Endothelial cell (in vitro differentiated cells): Measurements from ENCODE around the gene KRTAP5-3. TPM values are rescaled to one million over a fixed set of nuclear protein-coding genes. Genes with fewer than 3 reads are reported as not detected.

Experiments
- DNase-seq: peaks from one replicate; pipeline ENCODE4 v3.0.0; 2021; ENCODE audit warnings: low spot score
- H3K27ac Mint-ChIP-seq: one replicate; pipeline ENCODE4 v1.8.0; 2021; ENCODE audit warnings: mixed read lengths, inconsistent platforms; ENCODE audit not compliant: unreplicated experiment
- H3K27me3 Mint-ChIP-seq: one replicate; pipeline ENCODE4 v1.8.0; 2021; ENCODE audit warnings: mild to moderate bottlenecking, moderate library complexity, mixed read lengths, inconsistent platforms; ENCODE audit not compliant: unreplicated experiment
- H3K36me3 Mint-ChIP-seq: one replicate; pipeline ENCODE4 v1.8.0; 2021; ENCODE audit warnings: mild to moderate bottlenecking, low read depth, mixed read lengths, inconsistent platforms; ENCODE audit not compliant: unreplicated experiment
- H3K4me1 Mint-ChIP-seq: one replicate; pipeline ENCODE4 v1.8.0; 2021; ENCODE audit warnings: mild to moderate bottlenecking, mixed read lengths, inconsistent platforms; ENCODE audit not compliant: unreplicated experiment
- H3K4me3 Mint-ChIP-seq: one replicate; pipeline ENCODE4 v1.8.0; 2021; ENCODE audit warnings: mild to moderate bottlenecking, mixed read lengths, inconsistent platforms; ENCODE audit not compliant: unreplicated experiment
- H3K9me3 Mint-ChIP-seq: one replicate; pipeline ENCODE4 v1.8.0; 2021; ENCODE audit warnings: mixed read lengths, inconsistent platforms; ENCODE audit not compliant: unreplicated experiment
- CTCF ChIP-seq: fragments of 200-600 bp; sonication (generic); IDR thresholded peaks from one replicate; pipeline ENCODE4 v1.5.0; 2021; ENCODE audit warnings: antibody characterized with exemption; ENCODE audit not compliant: unreplicated experiment
- total RNA-seq: library from RNA; stranded (reverse); fragmentation: NEBNext Ultra II Directional; extraction: Animal tissue kit (Norgen Biotek cat#: 25700); gene quantifications from one replicate; pipeline ENCODE4 v1.2.1, GENCODE V29; 2021; ENCODE audit not compliant: unreplicated experiment

Gene KRTAP5-3
- total RNA-seq, 1 donor from 2014 or later: not detected

GRCh38 chr11:1570001-1570453 lies 38.2 kb downstream of the KRTAP5-3 start:
- Mint-ChIP-seq H3K4me1 (peaks cover 2% of the 10 kb centered on the region), H3K36me3 (no peaks in the 10 kb centered on the region), H3K27ac (no peak overlapping the region), H3K27me3 (peaks cover 15% of the 10 kb centered on the region), H3K9me3 (no peaks in the 10 kb centered on the region), H3K4me3 (no peak overlapping the region)
- DNase-seq: peak; percentile 6
- TF ChIP-seq CTCF: no peak

GRCh38 chr11:1569251-1569780 lies 38.9 kb downstream of the KRTAP5-3 start:
- no peak for DNase-seq
- no peak for TF ChIP-seq CTCF
- no peak overlapping the region for H3K4me3 Mint-ChIP-seq

GRCh38 chr11:1568441-1568911 lies 39.8 kb downstream of the KRTAP5-3 start:
- no peaks in the 10 kb centered on the region for H3K4me1 Mint-ChIP-seq
- TF ChIP-seq CTCF: no peak
- DNase-seq: peak; percentile 14
- no peak overlapping the region for H3K4me3 Mint-ChIP-seq
- H3K27ac Mint-ChIP-seq: no peak overlapping the region
- no peaks in the 10 kb centered on the region for H3K9me3 Mint-ChIP-seq
- peaks cover 15% of the 10 kb centered on the region for H3K27me3 Mint-ChIP-seq
- H3K36me3 Mint-ChIP-seq: no peaks in the 10 kb centered on the region

More at GRCh38 chr11:1569251-1569780, 38.9 kb downstream of the KRTAP5-3 start:
- Mint-ChIP-seq H3K9me3 (no peaks in the 10 kb centered on the region), H3K27ac (no peak overlapping the region), H3K4me1 (no peaks in the 10 kb centered on the region), H3K27me3 (peaks cover 15% of the 10 kb centered on the region), H3K36me3 (no peaks in the 10 kb centered on the region)

- DNase-seq: no peak
- no peaks in the 10 kb centered on the region for H3K4me1 Mint-ChIP-seq
- no peaks in the 10 kb centered on the region for H3K36me3 Mint-ChIP-seq
- no peaks in the 10 kb centered on the region for H3K9me3 Mint-ChIP-seq
- no peak overlapping the region for H3K4me3 Mint-ChIP-seq
- TF ChIP-seq CTCF: no peak
- no peak overlapping the region for H3K27ac Mint-ChIP-seq
- peaks cover 17% of the 10 kb centered on the region for H3K27me3 Mint-ChIP-seq
Measured at GRCh38 chr11:1567721-1568100, 40.6 kb downstream of the KRTAP5-3 start.

- no peak overlapping the region for H3K4me3 Mint-ChIP-seq
- H3K27ac Mint-ChIP-seq: no peak overlapping the region
- no peaks in the 10 kb centered on the region for H3K36me3 Mint-ChIP-seq
- TF ChIP-seq CTCF: no peak
- H3K4me1 Mint-ChIP-seq: no peaks in the 10 kb centered on the region
- H3K9me3 Mint-ChIP-seq: no peaks in the 10 kb centered on the region
- peaks cover 21% of the 10 kb centered on the region for H3K27me3 Mint-ChIP-seq
- DNase-seq: peak; percentile 7
Measured at GRCh38 chr11:1567052-1567720, 41.1 kb downstream of the KRTAP5-3 start.
